Upper lobe of left lung (tissue), 6 donors: Measurements from ENCODE around the gene FGB. TPM values are rescaled to one million over a fixed set of nuclear protein-coding genes. Genes with fewer than 3 reads are reported as not detected.

Experiments
- ATAC-seq, 2 donors: fragments of 200-7000 bp; cut with Tn5 transposase; one replicate each; pipeline ENCODE4 v1.9.1; 2022; ENCODE audit warnings: mild to moderate bottlenecking in 2 of 2, moderate library complexity in 2 of 2; ENCODE audit not compliant: low FRiP score in 2 of 2
- DNase-seq, 2 donors: peaks; one replicate each; pipeline ENCODE4 v3.0.0-alpha.2; 2019 to 2020
- H3K27ac ChIP-seq, 4 donors: fragments of 200-600 bp; sonication (generic); one replicate each; pipeline ENCODE4 v1.5.1; 2016 to 2019
- H3K27me3 ChIP-seq, 4 donors: fragments of 200-600 bp; sonication (generic); one replicate each; pipeline ENCODE4 v1.5.1; 2017 to 2019
- H3K36me3 ChIP-seq, 4 donors: fragments of 200-600 bp; sonication (generic); one replicate each; pipeline ENCODE4 v1.5.1; 2016 to 2019
- H3K4me1 ChIP-seq, 4 donors: fragments of 200-600 bp; sonication (generic); one replicate each; pipeline ENCODE4 v1.5.1; 2018 to 2019
- H3K4me3 ChIP-seq, 4 donors: fragments of 200-600 bp; sonication (generic); one replicate each; pipeline ENCODE4 v1.5.1; 2017 to 2019; ENCODE audit warnings: mild to moderate bottlenecking in 2 of 4, moderate library complexity in 1 of 4
- H3K9me3 ChIP-seq, 4 donors: fragments of 200-600 bp; sonication (generic); one replicate each; pipeline ENCODE4 v1.5.1; 2018 to 2019
- CTCF ChIP-seq, 6 experiments: fragments of 450-650 bp in 4 of 6; fragments of 200-600 bp in 2 of 6; sonication (generic) in 2 of 6; IDR thresholded peaks; one replicate each; pipeline ENCODE4 v1.5.1; 2016 to 2019; ENCODE audit warnings: antibody characterized with exemption in 6 of 6
- EP300 ChIP-seq, 4 donors: sonication (generic); formaldehyde crosslinking; IDR thresholded peaks; one replicate each; pipeline ENCODE4 v1.5.1; 2017; ENCODE audit warnings: antibody characterized with exemption in 4 of 4, control low read depth in 2 of 4
- POLR2A ChIP-seq, 4 donors: fragments of 450-650 bp; IDR thresholded peaks; one replicate each; pipeline ENCODE4 v1.5.1; 2016 to 2017; ENCODE audit warnings: antibody characterized with exemption in 4 of 4, mild to moderate bottlenecking in 2 of 4
- POLR2AphosphoS5 ChIP-seq, 2 donors: sonication (generic); formaldehyde crosslinking; IDR thresholded peaks; one replicate each; pipeline ENCODE4 v1.5.1; 2017; ENCODE audit warnings: antibody characterized with exemption in 2 of 2
- WGBS, 2 donors: methylation state at CpG; one replicate each; pipeline ENCODE4 v1.1.5; 2017 to 2018; 5-methylcytosine and 5-hydroxymethylcytosine counted together
- total RNA-seq, 6 donors: library from RNA; depleted of rRNA in 4 of 6; stranded (reverse); fragments of >200 nt in 4 of 6; gene quantifications; one replicate each; pipeline versions ENCODE4 v1.1.0 to v1.2.1, GENCODE V29; 2016 to 2021
- donor health status: DM: no; HTN: no; CAD: no; lungs with moderate emphysema.
- donor health status: DM: no; HTN: yes; CAD: no; lungs with severe emphysema.

The FGB gene
- 1 to 10 TPM in 2 of 6 donors, not detected in 4; 2.2 to 3.9 TPM for total RNA-seq

DNA sequence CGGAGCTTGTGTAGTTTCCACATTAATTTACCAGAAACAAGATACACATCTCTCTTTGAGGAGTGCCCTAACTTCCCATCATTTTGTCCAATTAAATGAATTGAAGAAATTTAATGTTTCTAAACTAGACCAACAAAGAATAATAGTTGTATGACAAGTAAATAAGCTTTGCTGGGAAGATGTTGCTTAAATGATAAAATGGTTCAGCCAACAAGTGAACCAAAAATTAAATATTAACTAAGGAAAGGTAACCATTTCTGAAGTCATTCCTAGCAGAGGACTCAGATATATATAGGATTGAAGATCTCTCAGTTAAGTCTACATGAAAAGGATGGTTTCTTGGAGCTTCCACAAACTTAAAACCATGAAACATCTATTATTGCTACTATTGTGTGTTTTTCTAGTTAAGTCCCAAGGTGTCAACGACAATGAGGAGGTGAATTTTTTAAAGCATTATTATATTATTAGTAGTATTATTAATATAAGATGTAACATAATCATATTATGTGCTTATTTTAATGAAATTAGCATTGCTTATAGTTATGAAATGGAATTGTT is at the start of gene FGB:
FGB (plus strand) TSS at position 315 of the 558 bp plus-strand sequence; CDS start at position 323, 8 bp downstream.
- Histone ChIP-seq H3K27ac (no peak within 1 kb of the TSS), H3K4me3 (no peak within 1 kb of the TSS), H3K4me1 (no peaks in the 10 kb centered on the region), H3K9me3 (no peaks in the 10 kb centered on the region), H3K36me3 (no peaks in the 10 kb centered on the region), H3K27me3 (no peaks in the 10 kb centered on the region)
- ATAC-seq (no peak), DNase-seq (no peak)
- TF ChIP-seq EP300 (IDR thresholded peaks at IDR 0.05) (no peak), POLR2AphosphoS5 (IDR thresholded peaks at IDR 0.05) (no peak), POLR2A (IDR thresholded peaks at IDR 0.05) (no peak), CTCF (IDR thresholded peaks at IDR 0.05) (no peak)
- 67 to 71% methylated on average over 2 of the region's 2 CpGs for WGBS, 2 donors

- WGBS, 2 donors: 10% methylated on average over 1 of the region's 1 CpG
- Histone ChIP-seq H3K27me3 (no peaks in the 10 kb centered on the region), H3K4me3 (no peak overlapping the region), H3K36me3 (no peaks in the 10 kb centered on the region), H3K9me3 (no peaks in the 10 kb centered on the region), H3K27ac (no peak overlapping the region), H3K4me1 (no peaks in the 10 kb centered on the region)
- DNase-seq: no peak
- no peak for ATAC-seq
- no peak for TF ChIP-seq POLR2A (IDR thresholded peaks at IDR 0.05)
- no peak for TF ChIP-seq CTCF (IDR thresholded peaks at IDR 0.05)
- no peak for TF ChIP-seq POLR2AphosphoS5 (IDR thresholded peaks at IDR 0.05)
- no peak for TF ChIP-seq EP300 (IDR thresholded peaks at IDR 0.05)
These were observed 46.3 kb upstream of the FGB start for GRCh38 chr4:154516318-154517029.

GRCh38 chr4:154517591-154517990 is 45.2 kb upstream of the FGB start:
- WGBS, 2 donors: 73 to 77% methylated on average over 4 of the region's 4 CpGs
- DNase-seq (no peak), ATAC-seq (no peak)
- H3K4me3 ChIP-seq: no peak overlapping the region
- H3K27me3 ChIP-seq: no peaks in the 10 kb centered on the region
- no peaks in the 10 kb centered on the region for H3K4me1 ChIP-seq
- H3K9me3 ChIP-seq: no peaks in the 10 kb centered on the region
- no peak overlapping the region for H3K27ac ChIP-seq
- no peak for TF ChIP-seq POLR2A (IDR thresholded peaks at IDR 0.05)
- TF ChIP-seq CTCF (IDR thresholded peaks at IDR 0.05): no peak
- TF ChIP-seq EP300 (IDR thresholded peaks at IDR 0.05): no peak
- no peak for TF ChIP-seq POLR2AphosphoS5 (IDR thresholded peaks at IDR 0.05)
- H3K36me3 ChIP-seq: no peaks in the 10 kb centered on the region

GRCh38 chr4:154519214-154519613 is 43.6 kb upstream of the FGB start:
- DNase-seq (no peak), ATAC-seq (no peak)
- H3K27me3 ChIP-seq: no peaks in the 10 kb centered on the region
- H3K27ac ChIP-seq: no peak overlapping the region
- WGBS, 2 donors: 79 to 82% methylated on average over 4 of the region's 4 CpGs
- no peak overlapping the region for H3K4me3 ChIP-seq
- H3K36me3 ChIP-seq: no peaks in the 10 kb centered on the region
- no peaks in the 10 kb centered on the region for H3K4me1 ChIP-seq
- TF ChIP-seq POLR2AphosphoS5 (IDR thresholded peaks at IDR 0.05) (no peak), POLR2A (IDR thresholded peaks at IDR 0.05) (no peak), EP300 (IDR thresholded peaks at IDR 0.05) (no peak), CTCF (IDR thresholded peaks at IDR 0.05) (no peak)
- H3K9me3 ChIP-seq: no peaks in the 10 kb centered on the region

GRCh38 chr4:154521607-154522006 is 41.2 kb upstream of the FGB start:
- Histone ChIP-seq H3K36me3 (no peaks in the 10 kb centered on the region), H3K4me1 (no peaks in the 10 kb centered on the region), H3K27ac (no peak overlapping the region), H3K4me3 (no peak overlapping the region), H3K27me3 (no peaks in the 10 kb centered on the region), H3K9me3 (no peaks in the 10 kb centered on the region)
- no peak for ATAC-seq
- TF ChIP-seq POLR2A (IDR thresholded peaks at IDR 0.05) (no peak), POLR2AphosphoS5 (IDR thresholded peaks at IDR 0.05) (no peak), CTCF (IDR thresholded peaks at IDR 0.05) (no peak), EP300 (IDR thresholded peaks at IDR 0.05) (no peak)
- DNase-seq: no peak
